HepG2 (cell line): ENCODE results near the gene ENC1. TPM values are rescaled to one million over a fixed set of nuclear protein-coding genes. Genes with fewer than 3 reads are reported as not detected.

ENCODE experiments used
- AHDC1 ChIP-seq: sonication (generic); formaldehyde crosslinking; IDR thresholded peaks from 2 replicates; pipeline ENCODE4 v1.5.1; 2020; ENCODE audit warnings: mild to moderate bottlenecking, missing genetic modification reagents, borderline replicate concordance
- ATF7 ChIP-seq, 2 experiments: fragments of 450-650 bp in 1 of 2; sonication (generic) in 1 of 2; formaldehyde crosslinking in 1 of 2; IDR thresholded peaks; 2 replicates each; pipeline versions ENCODE4 v1.4.0 to v1.6.1; 2016 to 2020; ENCODE audit warnings: antibody characterized with exemption in 1 of 2, mild to moderate bottlenecking in 1 of 2, missing genetic modification reagents in 1 of 2
- CHD4 ChIP-seq: fragments of 200-600 bp; sonication (generic); IDR thresholded peaks from 2 replicates; pipeline ENCODE4 v1.7.0; 2017; ENCODE audit warnings: mild to moderate bottlenecking, low read length, borderline replicate concordance
- MTF1 ChIP-seq: sonication (generic); formaldehyde crosslinking; IDR thresholded peaks from 2 replicates; pipeline ENCODE4 v1.5.0; 2020; ENCODE audit warnings: missing genetic modification reagents
- NR1H2 ChIP-seq: sonication (generic); formaldehyde crosslinking; IDR thresholded peaks from 2 replicates; pipeline ENCODE4 v1.8.1; 2022; ENCODE audit warnings: low read depth, missing genetic modification reagents, borderline replicate concordance
- PBX3 ChIP-seq: sonication (generic); formaldehyde crosslinking; IDR thresholded peaks from 2 replicates; pipeline ENCODE4 v1.8.1; 2023; ENCODE audit warnings: missing genetic modification reagents, inconsistent platforms, borderline replicate concordance
- SKIL ChIP-seq: sonication (generic); formaldehyde crosslinking; IDR thresholded peaks from 2 replicates; pipeline ENCODE4 v1.8.0; 2022; ENCODE audit warnings: missing genetic modification reagents, mild to moderate bottlenecking, moderate library complexity, borderline replicate concordance
- ZHX1 ChIP-seq: sonication (generic); formaldehyde crosslinking; IDR thresholded peaks from 2 replicates; pipeline ENCODE4 v1.8.1; 2022; ENCODE audit warnings: low read depth, mild to moderate bottlenecking, missing genetic modification reagents
- polyA plus RNA-seq, 8 experiments: library from polyadenylated mRNA; depleted of rRNA in 3 of 8; stranded (reverse) in 7 of 8; unstranded in 1 of 8; fragments of >200 nt; fragmentation: Illumina TruSeq in 4 of 8; extraction: Trizol in 4 of 8; gene quantifications; 2 replicates each; pipeline versions ENCODE4 v1.2.1 to v1.2.3, GENCODE V29; 2011 to 2016; ENCODE audit warnings: low read depth in 4 of 8, missing spikeins in 1 of 8, mixed read lengths in 1 of 8; ENCODE audit not compliant: insufficient read depth in 1 of 8
- total RNA-seq, 5 experiments: library from RNA; depleted of rRNA; stranded (reverse); fragments of >200 nt; fragmentation: Illumina TruSeq; extraction: Trizol; gene quantifications; 2 replicates each; pipeline ENCODE4 v1.2.3, GENCODE V29; 2016; ENCODE audit warnings: low read depth in 1 of 5
- TF ChIP-seq, protein P1 (sequence below): sonication (generic); formaldehyde crosslinking; IDR thresholded peaks from 2 replicates; pipeline ENCODE4 v1.5.1; 2020; ENCODE audit warnings: mild to moderate bottlenecking, missing genetic modification reagents, moderate library complexity

ENC1 gene
- total and polyA plus RNA-seq, 2 of the 13 experiments (the other 11 are each of a cell fraction or from before 2014, with no cell fraction given), result 63.8 to 64.4 TPM

GRCh38 chr5:74684900-74685851 lies 44.6 kb upstream of the ENC1 start, which contains the start of gene HEXB (continued):
- peak; percentile 65 for TF ChIP-seq AHDC1 (CRISPR knock-in tag)
- no peak; the same call in 1 of the 2 replicates for TF ChIP-seq SKIL (CRISPR knock-in tag)
- TF ChIP-seq, protein P1, sequence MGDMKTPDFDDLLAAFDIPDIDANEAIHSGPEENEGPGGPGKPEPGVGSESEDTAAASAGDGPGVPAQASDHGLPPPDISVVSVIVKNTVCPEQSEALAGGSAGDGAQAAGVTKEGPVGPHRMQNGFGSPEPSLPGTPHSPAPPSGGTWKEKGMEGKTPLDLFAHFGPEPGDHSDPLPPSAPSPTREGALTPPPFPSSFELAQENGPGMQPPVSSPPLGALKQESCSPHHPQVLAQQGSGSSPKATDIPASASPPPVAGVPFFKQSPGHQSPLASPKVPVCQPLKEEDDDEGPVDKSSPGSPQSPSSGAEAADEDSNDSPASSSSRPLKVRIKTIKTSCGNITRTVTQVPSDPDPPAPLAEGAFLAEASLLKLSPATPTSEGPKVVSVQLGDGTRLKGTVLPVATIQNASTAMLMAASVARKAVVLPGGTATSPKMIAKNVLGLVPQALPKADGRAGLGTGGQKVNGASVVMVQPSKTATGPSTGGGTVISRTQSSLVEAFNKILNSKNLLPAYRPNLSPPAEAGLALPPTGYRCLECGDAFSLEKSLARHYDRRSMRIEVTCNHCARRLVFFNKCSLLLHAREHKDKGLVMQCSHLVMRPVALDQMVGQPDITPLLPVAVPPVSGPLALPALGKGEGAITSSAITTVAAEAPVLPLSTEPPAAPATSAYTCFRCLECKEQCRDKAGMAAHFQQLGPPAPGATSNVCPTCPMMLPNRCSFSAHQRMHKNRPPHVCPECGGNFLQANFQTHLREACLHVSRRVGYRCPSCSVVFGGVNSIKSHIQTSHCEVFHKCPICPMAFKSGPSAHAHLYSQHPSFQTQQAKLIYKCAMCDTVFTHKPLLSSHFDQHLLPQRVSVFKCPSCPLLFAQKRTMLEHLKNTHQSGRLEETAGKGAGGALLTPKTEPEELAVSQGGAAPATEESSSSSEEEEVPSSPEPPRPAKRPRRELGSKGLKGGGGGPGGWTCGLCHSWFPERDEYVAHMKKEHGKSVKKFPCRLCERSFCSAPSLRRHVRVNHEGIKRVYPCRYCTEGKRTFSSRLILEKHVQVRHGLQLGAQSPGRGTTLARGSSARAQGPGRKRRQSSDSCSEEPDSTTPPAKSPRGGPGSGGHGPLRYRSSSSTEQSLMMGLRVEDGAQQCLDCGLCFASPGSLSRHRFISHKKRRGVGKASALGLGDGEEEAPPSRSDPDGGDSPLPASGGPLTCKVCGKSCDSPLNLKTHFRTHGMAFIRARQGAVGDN, result peak; percentile 91
- TF ChIP-seq ATF7 (IDR thresholded peaks at IDR 0.05), result no peak
- TF ChIP-seq ATF7 (CRISPR knock-in tag; IDR thresholded peaks at IDR 0.05), result no peak
- TF ChIP-seq PBX3 (CRISPR knock-in tag), result no peak
- no peak for TF ChIP-seq ZHX1 (CRISPR knock-in tag)
- no peak for TF ChIP-seq NR1H2 (CRISPR knock-in tag)
- no peak for TF ChIP-seq CHD4
- no peak for TF ChIP-seq MTF1 (CRISPR knock-in tag)
